Keratinocyte (primary cell): Measurements from ENCODE around the gene DUSP12. TPM values are rescaled to one million over a fixed set of nuclear protein-coding genes. Genes with fewer than 3 reads are reported as not detected.

Experiments used
- DNase-seq: peaks from one replicate; pipeline ENCODE4 v3.0.0-alpha.2; 2011; ENCODE audit warnings: low read depth, missing footprints, low spot score
- FAIRE-seq: peaks from 2 replicates; lab custom pipeline; 2011; peaks lifted over from hg19 to GRCh38; lab: Jason Lieb, UNC
- H2AFZ ChIP-seq: 2 replicates; pipeline ENCODE4 v1.6.0; 2012; ENCODE audit warnings: low read length, control low read depth, inconsistent platforms; ENCODE audit not compliant: control insufficient read depth
- H3K27ac ChIP-seq: 2 replicates; pipeline ENCODE4 v1.5.1; 2011; ENCODE audit warnings: low read length; ENCODE audit not compliant: control insufficient read depth, insufficient read depth
- H3K27me3 ChIP-seq: 3 replicates; pipeline ENCODE4 v1.6.0; 2011; ENCODE audit warnings: low read length; ENCODE audit not compliant: control insufficient read depth, insufficient read depth; ENCODE audit errors: extremely low read depth
- H3K36me3 ChIP-seq, 2 experiments: 2 replicates in 1 of 2; 3 replicates in 1 of 2; pipeline ENCODE4 v1.5.1; 2011; ENCODE audit warnings: low read length in 2 of 2, mild to moderate bottlenecking in 1 of 2; ENCODE audit not compliant: control insufficient read depth in 2 of 2, insufficient read depth in 2 of 2; ENCODE audit errors: extremely low read depth in 1 of 2
- H3K4me1 ChIP-seq: 3 replicates; pipeline ENCODE4 v1.5.1; 2011; ENCODE audit warnings: low read length; ENCODE audit not compliant: control insufficient read depth, insufficient read depth; ENCODE audit errors: extremely low read depth
- H3K4me2 ChIP-seq: 3 replicates; pipeline ENCODE4 v1.6.0; 2011; ENCODE audit warnings: low read depth, low read length; ENCODE audit not compliant: control insufficient read depth, insufficient read depth; ENCODE audit errors: extremely low read depth
- H3K4me3 ChIP-seq, 3 experiments: fragments of 200-600 bp in 1 of 3; sonication (generic) in 1 of 3; 2 replicates in 2 of 3; 3 replicates in 1 of 3; pipeline ENCODE4 v1.5.1; 2011 to 2016; ENCODE audit warnings: low read length in 3 of 3, mild to moderate bottlenecking in 3 of 3, control low read depth in 2 of 3, inconsistent platforms in 1 of 3, low read depth in 1 of 3, mixed read lengths in 1 of 3, mixed run types in 1 of 3, moderate library complexity in 1 of 3; ENCODE audit not compliant: control insufficient read depth in 2 of 3, insufficient read depth in 2 of 3; ENCODE audit errors: extremely low read depth in 1 of 3
- H3K79me2 ChIP-seq: 2 replicates; pipeline ENCODE4 v1.6.0; 2012; ENCODE audit warnings: low read length; ENCODE audit not compliant: control insufficient read depth, insufficient read depth
- H3K9ac ChIP-seq: 3 replicates; pipeline ENCODE4 v1.6.0; 2011; ENCODE audit warnings: low read length; ENCODE audit not compliant: control insufficient read depth, insufficient read depth; ENCODE audit errors: extremely low read depth
- H3K9me1 ChIP-seq: 3 replicates; pipeline ENCODE4 v1.6.0; 2011; ENCODE audit warnings: low read length; ENCODE audit not compliant: control insufficient read depth, insufficient read depth; ENCODE audit errors: extremely low read depth
- H3K9me3 ChIP-seq: 2 replicates; pipeline ENCODE4 v1.5.1; 2012; ENCODE audit warnings: low read depth, low read length; ENCODE audit not compliant: control insufficient read depth
- H4K20me1 ChIP-seq: 3 replicates; pipeline ENCODE4 v1.6.0; 2011; ENCODE audit warnings: low read length; ENCODE audit not compliant: control insufficient read depth, insufficient read depth; ENCODE audit errors: extremely low read depth
- CTCF ChIP-seq, 3 experiments: IDR thresholded peaks in 1 of 3; conservative IDR thresholded peaks in 1 of 3; optimal IDR thresholded peaks in 1 of 3; 2 replicates in 2 of 3; 3 replicates in 1 of 3; pipeline versions ENCODE3 to v1.5.1; 2011; ENCODE audit warnings: low read length in 3 of 3, mild to moderate bottlenecking in 3 of 3, moderate library complexity in 2 of 3, control low read depth in 1 of 3, inconsistent platforms in 1 of 3; ENCODE audit not compliant: insufficient read depth in 2 of 3; ENCODE audit errors: extremely low read depth in 1 of 3
- EZH2 ChIP-seq: IDR thresholded peaks from one replicate; pipeline ENCODE4 v1.6.1; 2012; ENCODE audit warnings: inconsistent platforms, mild to moderate bottlenecking, low read length, moderate library complexity
- dilution Hi-C: fragments of 300-500 bp; cut with MboI; formaldehyde crosslinking; loops from one replicate; pipeline ENCODE4 v1.7.0; 2020; ENCODE audit warnings: low sequenced_read_pairs; ENCODE audit not compliant: extremely low pct_ligation_motif_present
- polyA plus RNA-seq, 5 experiments: library from polyadenylated mRNA; depleted of rRNA in 3 of 5; stranded (reverse) in 3 of 5; stranded (forward) in 1 of 5; unstranded in 1 of 5; fragments of >200 nt; gene quantifications; 1 replicate in 1 of 5; 2 replicates in 3 of 5; 3 replicates in 1 of 5; pipeline versions ENCODE4 v1.2.1 to v1.2.3, GENCODE V29; 2011 to 2012; ENCODE audit warnings: missing spikeins in 2 of 5, low read depth in 1 of 5, low replicate concordance in 1 of 5

The DUSP12 gene
- polyA plus RNA-seq, 1 donor (not counting 4 experiments of a cell fraction or from before 2014, with no cell fraction given) = 35.3 TPM

- peak within 1 kb of the TSS; percentile 37 for H3K4me2 ChIP-seq
- H3K4me1 ChIP-seq = peaks cover 14% of the 10 kb centered on the region
- H3K9ac ChIP-seq = peak within 1 kb of the TSS; percentile 45
- H2AFZ ChIP-seq = peak within 1 kb of the TSS; percentile 27
- H3K9me1 ChIP-seq = no peaks in the 10 kb centered on the region
- DNase-seq (peak; percentile 33), FAIRE-seq (peak; percentile 91)
- no peaks in the 10 kb centered on the region for H3K79me2 ChIP-seq
- peak within 1 kb of the TSS; percentile 74 for H3K27ac ChIP-seq
- H3K9me3 ChIP-seq = no peaks in the 10 kb centered on the region
- H3K36me3 ChIP-seq = no peaks in the 10 kb centered on the region
- H3K27me3 ChIP-seq = no peaks in the 10 kb centered on the region
- H4K20me1 ChIP-seq = no peaks in the 10 kb centered on the region
- TF ChIP-seq CTCF (optimal IDR thresholded peaks at IDR 0.05 in 1 of 3, IDR thresholded peaks at IDR 0.05 in 1 of 3, conservative IDR thresholded peaks at IDR 0.05 in 1 of 3; ENCODE audit: extremely low read depth in 1 of 3, insufficient read depth in 2 of 3, low read length in 3 of 3) = no peak
- TF ChIP-seq EZH2 = no peak
- dilution Hi-C loops = no loop called here
- no peak within 1 kb of the TSS for H3K4me3 ChIP-seq
Observed at GRCh38 chr1:161706482-161707347, 42.9 kb upstream of the DUSP12 start, which contains the start of gene FCRLA. TSS of gene FCRLA (plus strand) at chr1:161707229. CDS start at chr1:161707265, 36 bp downstream.

GRCh38 chr1:161707503-161707902 is 42.1 kb upstream of the DUSP12 start:
- dilution Hi-C loops = no loop called here
- peaks cover 14% of the 10 kb centered on the region for H3K4me1 ChIP-seq
- DNase-seq (no peak), FAIRE-seq (peak; percentile 29)
- H2AFZ ChIP-seq = no peak overlapping the region
- H3K9me3 ChIP-seq = no peaks in the 10 kb centered on the region
- TF ChIP-seq EZH2 = no peak
- no peak for TF ChIP-seq CTCF (optimal IDR thresholded peaks at IDR 0.05 in 1 of 3, IDR thresholded peaks at IDR 0.05 in 1 of 3, conservative IDR thresholded peaks at IDR 0.05 in 1 of 3; ENCODE audit: extremely low read depth in 1 of 3, insufficient read depth in 2 of 3, low read length in 3 of 3)
- H4K20me1 ChIP-seq = no peaks in the 10 kb centered on the region
- H3K4me3 ChIP-seq = no peak overlapping the region
- H3K4me2 ChIP-seq = no peak overlapping the region
- no peak overlapping the region for H3K9ac ChIP-seq
- no peaks in the 10 kb centered on the region for H3K9me1 ChIP-seq
- no peaks in the 10 kb centered on the region for H3K27me3 ChIP-seq
- H3K36me3 ChIP-seq = no peaks in the 10 kb centered on the region
- no peak overlapping the region for H3K27ac ChIP-seq
- no peaks in the 10 kb centered on the region for H3K79me2 ChIP-seq
